GM13977 (cell line): ENCODE results near the gene PACS2.
"Not testable (repeated sequence)": the region's sequence is repeated elsewhere in the genome, so short reads cannot be mapped to it uniquely, and the experiment has no call there.

Experiments
- DNase-seq: peaks from one replicate; pipeline ENCODE4 v3.0.0; 2012; ENCODE audit warnings: low spot score
- in situ Hi-C: fragments of 300-500 bp; cut with MboI; formaldehyde crosslinking; loops from one replicate; pipeline ENCODE4 v1.12.0; 2022; ENCODE audit warnings: low sequenced_read_pairs, low pct_unique_long_range_greater_than_20kb, mixed read lengths, inconsistent platforms; ENCODE audit not compliant: unreplicated experiment
- TF ChIP-seq, protein P1 (sequence below): IDR thresholded peaks from 2 replicates; pipeline ENCODE4 v1.5.1; 2012; ENCODE audit warnings: mild to moderate bottlenecking, control low read depth; ENCODE audit not compliant: insufficient read depth; ENCODE audit errors: extremely low read depth, missing control alignments

The PACS2 gene

DNA sequence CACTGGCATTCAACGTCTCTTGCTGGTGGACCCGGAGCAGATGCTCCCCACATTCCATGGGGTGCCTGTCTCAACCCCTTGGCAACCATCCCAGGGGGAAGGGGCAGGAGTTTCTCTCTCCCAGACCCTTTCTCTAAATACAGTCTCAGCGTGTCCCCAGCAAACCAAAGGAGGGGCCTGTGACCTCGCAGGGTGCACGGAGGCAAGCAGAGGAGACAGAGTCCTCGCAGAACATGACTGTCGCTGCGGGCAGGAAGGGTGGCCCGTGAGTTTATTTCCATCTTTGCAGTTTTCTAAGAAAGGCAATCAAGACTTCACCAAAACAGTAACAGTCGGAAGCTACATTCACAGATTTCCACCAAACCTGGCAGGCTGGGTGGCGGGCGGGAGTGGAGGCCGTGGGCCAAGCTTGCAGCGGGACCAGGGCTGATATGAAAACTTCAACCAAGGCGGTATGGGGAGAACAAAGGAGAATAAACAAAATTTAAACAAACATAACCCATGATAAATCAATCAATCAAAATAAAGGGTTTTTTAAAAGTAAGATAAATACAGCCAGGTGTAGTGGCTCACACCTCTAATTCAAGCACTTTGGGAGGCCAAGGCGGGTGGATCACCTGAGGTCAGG lies 32.3 kb upstream of the PACS2 start:
- in situ Hi-C loops, result no loop called here
- TF ChIP-seq, protein P1, sequence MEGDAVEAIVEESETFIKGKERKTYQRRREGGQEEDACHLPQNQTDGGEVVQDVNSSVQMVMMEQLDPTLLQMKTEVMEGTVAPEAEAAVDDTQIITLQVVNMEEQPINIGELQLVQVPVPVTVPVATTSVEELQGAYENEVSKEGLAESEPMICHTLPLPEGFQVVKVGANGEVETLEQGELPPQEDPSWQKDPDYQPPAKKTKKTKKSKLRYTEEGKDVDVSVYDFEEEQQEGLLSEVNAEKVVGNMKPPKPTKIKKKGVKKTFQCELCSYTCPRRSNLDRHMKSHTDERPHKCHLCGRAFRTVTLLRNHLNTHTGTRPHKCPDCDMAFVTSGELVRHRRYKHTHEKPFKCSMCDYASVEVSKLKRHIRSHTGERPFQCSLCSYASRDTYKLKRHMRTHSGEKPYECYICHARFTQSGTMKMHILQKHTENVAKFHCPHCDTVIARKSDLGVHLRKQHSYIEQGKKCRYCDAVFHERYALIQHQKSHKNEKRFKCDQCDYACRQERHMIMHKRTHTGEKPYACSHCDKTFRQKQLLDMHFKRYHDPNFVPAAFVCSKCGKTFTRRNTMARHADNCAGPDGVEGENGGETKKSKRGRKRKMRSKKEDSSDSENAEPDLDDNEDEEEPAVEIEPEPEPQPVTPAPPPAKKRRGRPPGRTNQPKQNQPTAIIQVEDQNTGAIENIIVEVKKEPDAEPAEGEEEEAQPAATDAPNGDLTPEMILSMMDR, result no peak
- DNase-seq, result no peak

DNA sequence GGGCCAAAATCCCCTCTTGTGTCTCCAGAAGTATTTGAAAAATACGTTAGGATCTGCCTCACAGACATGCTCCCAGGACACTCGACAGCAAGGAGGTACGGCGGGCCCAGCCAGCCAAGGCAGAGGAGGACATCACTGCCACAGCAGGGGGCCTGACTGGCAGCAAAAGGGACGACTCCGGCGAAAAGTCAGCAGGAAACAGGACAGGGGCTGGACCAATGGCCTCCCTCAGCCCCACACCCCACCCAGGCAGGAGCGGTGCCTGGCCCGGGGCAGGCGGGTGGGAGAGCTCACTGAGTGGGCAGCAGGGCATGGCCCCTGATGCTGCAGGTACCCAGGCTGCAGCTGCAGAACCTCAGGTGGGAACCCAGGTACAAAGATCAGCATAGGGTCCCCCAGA lies 31.5 kb upstream of the PACS2 start:
- in situ Hi-C loops, result no loop called here
- DNase-seq, result no peak
- TF ChIP-seq, protein P1, result no peak

DNA sequence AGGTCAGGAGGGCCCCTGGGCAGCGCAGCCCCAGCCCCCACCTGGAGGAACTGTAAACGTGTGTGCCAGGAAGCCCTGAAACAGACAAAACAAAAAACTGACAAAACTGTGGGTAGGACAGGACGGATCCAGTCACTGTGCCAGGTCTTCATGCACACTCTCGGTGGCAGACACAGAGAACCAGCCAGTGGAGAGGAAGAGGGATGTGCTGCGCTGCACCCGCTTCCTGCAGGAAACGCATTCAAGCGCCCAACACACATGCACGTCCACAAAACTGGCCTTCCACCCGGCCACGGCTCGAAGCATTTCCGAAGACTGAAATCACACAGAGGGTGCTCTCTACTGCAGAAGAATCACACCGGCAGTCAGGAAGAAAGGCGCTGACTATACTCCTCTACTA lies 30.6 kb upstream of the PACS2 start:
- in situ Hi-C loops, result no loop called here
- DNase-seq, result no peak
- TF ChIP-seq, protein P1, result no peak

DNA sequence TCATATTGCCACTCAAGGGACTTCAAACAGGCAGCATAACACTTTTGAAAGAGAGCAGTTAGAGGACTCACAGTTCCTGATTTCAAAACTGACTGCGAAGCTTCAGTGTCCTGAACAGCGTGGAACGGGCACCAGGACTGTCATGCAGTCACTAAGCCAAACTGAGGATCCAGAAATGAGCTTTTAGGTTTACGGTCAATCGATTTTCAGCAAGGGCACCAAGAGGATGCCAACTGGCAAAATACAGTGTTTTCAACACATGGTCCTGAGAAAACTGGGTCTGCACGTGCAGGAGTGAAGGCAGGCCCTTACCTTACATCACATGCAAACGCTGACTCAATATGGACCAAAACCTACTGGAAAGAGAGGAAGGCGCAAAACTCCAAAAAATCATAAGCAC lies 29.4 kb upstream of the PACS2 start:
- no peak for DNase-seq
- in situ Hi-C loops, result no loop called here
- TF ChIP-seq, protein P1, result no peak

DNA sequence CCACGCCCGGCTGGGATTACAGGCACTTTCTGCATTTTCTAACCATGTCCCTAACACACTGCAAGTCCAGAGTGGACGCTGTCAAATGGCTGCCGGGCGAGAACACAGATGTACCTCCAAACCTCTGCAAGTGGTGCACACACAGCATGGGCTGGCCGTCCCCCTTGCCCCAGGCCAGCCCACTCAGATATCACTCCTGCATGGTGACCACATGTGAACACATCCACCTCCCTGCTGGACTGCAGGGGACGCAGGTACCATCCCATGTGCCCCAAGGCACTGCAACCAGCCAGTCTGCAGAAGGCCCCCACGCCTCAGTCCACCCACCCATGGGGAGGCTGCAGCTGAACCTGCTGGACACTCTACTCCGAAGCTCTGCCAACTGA lies 27.8 kb upstream of the PACS2 start:
- TF ChIP-seq, protein P1, result no peak
- no peak for DNase-seq
- in situ Hi-C loops, result no loop called here

DNA sequence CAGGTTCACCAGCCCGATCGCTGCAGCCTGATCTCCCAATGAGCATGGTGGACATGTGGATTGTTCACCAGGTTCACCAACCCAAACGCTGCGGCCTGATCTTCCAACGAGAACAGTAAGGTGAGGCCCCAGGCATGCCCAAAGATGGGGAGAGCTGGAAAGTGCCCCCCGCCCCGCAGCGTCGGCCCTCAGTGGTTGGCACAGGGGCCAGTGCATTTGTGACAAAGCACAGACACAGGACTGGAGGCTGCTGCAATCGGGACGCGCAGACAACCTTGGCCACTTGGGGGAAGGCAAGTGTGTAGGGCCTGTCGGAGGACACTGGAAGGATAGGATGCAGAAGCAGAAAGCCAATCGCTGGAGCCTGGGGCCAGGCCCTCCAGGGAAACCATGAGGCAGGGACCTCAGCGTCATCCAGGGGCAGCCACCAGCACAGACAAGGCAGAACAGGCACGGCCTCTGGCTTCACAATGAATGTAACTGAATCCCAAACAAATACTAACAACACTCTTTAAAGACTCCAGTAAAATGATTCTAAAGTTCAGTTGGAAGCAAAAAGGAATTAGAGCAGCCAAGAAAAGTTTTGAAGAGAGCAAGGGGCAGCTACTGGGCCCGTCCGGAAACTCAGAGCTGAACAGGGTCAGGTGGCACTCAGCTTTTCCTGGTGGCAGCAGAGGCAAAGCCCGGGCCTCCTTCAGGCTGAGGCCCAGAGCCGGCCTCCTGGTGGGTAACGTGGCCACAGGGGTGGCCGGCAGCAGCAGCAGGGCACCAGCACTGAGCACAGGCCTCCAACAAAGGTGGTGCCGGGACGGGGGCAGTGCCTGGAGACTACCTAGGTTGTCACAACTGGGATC lies 27.1 kb upstream of the PACS2 start:
- in situ Hi-C loops, result no loop called here
- TF ChIP-seq, protein P1, result no peak
- DNase-seq, result no peak

DNA sequence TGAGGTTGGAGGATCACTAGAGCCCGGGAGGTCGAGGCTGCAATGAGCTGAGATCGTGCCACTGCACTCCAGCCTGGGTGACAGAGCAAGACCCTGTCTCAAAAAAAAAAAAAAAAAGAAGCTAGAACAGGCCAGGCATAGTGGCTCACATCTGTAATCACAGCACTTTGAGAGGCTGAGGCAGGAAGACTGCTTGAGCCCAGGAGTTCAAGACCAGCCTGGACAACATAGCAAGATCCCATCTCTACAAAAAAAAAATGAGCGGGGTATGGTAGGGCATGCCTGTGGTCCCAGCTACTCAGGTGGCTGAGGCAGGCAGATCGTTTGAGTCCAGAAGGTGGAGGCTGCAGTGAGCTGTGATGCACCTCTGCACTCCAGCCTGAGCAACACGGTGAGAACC lies 25.6 kb upstream of the PACS2 start:
- DNase-seq, in situ Hi-C loops: not testable (repeated sequence)
